ENCODE measurements around the gene CNTD1.
"Not testable (repeated sequence)": the region's sequence is repeated elsewhere in the genome, so short reads cannot be mapped to it uniquely, and the experiment has no call there.

CNTD1 gene

DNA sequence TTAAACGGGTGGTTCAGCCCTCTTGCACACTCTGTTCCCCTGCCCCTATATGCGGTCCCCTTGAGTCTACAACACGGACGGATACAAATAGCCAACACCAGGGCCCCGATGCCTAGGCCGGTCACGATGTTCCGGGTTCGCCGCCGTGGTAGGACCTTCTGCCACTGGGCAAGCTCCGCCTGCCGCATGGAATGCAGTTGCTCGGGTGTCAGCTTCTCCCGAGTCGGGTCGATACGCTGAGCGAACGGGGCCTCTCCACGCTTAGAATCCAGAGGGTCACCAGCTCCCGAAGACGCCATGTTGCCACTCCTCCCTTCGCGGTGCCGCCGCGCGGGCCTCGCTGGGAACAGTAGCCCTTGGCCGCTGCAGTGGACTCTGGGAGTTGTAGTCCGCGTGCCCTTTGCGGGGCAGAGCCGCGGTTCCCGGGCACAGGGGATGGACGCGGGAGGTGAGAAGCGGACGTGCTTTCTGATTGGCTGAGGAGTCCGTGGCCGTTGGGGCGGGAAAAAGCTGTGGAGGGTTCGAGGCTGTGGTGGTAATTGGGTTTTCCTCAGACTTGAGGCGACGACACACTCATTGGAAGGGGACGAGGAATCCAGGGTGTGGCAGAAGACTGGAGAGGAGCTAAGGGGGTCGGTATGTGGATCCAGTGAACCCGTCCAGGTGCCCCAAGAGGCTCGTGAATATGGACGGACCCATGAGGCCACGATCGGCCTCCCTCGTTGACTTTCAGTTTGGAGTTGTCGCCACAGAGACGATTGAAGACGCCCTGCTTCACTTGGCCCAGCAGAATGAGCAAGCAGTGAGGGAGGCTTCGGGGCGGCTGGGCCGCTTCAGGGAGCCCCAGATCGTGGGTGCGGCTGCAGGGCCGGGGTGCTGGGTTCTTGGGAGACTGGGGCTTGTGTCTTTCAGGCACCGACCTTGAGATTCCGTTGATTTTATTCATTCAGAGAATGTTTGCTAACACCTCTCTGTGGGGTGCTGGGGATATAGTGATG is at the start of gene CNTD1, which contains the start of gene COA3:
Gene CNTD1 (plus strand): TSS at position 479 of the 998 bp plus-strand sequence. CDS start 207 bp downstream, at position 686.
Gene COA3 (minus strand): TSS at position 322 of the 998 bp plus-strand sequence. CDS start 23 bp downstream, at position 299.
- DNase-seq (ENCODE audit: low spot score): peak; percentile 80

GRCh38 chr17:42748908-42749798 is 49.5 kb upstream of the CNTD1 start:
- DNase-seq (ENCODE audit: low spot score): no peak

DNA sequence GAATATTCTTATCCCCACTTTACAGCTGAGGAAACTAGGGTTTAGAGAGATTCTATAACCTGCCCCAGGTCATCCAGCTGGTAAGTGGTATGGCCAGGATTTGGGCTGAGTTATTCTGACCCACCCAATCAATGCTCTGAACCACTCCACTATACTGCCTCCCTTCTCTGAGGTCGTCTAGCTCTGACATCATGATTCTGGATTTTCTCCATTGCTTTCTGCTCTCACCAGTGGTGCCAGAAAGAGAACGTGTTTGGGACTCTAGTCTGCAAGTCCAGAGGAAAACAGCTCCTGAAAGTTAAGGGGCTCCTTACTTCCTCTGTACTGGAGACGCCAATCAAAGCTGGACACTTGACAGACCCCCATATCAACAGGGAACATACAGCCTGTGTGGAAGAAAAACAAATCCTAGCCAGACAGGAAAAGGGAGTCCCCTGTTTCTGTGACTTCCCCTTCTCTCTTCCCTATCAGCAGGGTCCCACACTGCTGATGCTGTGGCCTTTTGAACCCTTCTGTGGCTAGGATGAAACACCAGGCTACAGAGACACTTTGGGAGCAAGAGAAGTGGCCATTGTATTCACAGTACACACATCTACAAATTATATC is 47.8 kb upstream of the CNTD1 start:
- no peak for DNase-seq (ENCODE audit: low spot score)

DNA sequence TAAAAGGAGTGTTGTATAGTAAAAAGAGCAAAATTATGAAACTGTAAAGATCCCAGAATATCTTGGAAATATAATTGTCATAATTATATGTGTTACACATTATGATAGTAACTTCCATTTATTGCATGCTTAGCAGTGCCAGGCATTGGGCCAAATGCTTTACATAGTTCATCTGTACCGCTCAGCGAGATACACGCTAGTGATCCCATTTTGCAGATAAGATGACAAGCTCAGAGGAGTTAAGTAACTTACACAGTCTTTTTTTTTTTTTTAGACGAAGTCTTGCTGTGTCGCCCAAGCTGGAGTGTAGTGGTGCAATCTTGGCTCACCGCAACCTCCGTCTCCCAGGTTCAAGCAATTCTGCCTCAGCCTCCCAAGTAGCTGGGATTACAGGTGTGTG is 47.0 kb upstream of the CNTD1 start:
- no peak for DNase-seq (ENCODE audit: low spot score)

DNA sequence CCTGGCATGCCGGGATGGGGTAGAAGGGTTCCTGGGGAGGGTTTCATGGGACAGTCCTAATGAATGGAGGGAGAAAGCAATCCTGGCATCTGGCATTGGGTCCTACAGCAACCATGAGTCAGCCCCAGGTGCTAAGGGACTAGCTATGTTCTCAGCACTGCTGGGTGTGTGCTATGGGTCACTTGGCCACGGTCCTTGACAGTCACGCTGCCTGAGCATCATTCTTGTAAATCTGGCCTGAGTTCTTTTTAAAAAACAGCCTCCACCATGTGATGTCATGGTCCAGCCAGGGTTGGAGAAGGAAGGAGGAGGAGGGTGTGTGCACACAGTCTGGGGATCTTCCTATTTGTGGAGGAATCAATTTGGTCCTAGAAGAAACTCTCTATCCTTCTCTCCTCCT is 43.9 kb upstream of the CNTD1 start:
- no peak for DNase-seq (ENCODE audit: low spot score)

DNA sequence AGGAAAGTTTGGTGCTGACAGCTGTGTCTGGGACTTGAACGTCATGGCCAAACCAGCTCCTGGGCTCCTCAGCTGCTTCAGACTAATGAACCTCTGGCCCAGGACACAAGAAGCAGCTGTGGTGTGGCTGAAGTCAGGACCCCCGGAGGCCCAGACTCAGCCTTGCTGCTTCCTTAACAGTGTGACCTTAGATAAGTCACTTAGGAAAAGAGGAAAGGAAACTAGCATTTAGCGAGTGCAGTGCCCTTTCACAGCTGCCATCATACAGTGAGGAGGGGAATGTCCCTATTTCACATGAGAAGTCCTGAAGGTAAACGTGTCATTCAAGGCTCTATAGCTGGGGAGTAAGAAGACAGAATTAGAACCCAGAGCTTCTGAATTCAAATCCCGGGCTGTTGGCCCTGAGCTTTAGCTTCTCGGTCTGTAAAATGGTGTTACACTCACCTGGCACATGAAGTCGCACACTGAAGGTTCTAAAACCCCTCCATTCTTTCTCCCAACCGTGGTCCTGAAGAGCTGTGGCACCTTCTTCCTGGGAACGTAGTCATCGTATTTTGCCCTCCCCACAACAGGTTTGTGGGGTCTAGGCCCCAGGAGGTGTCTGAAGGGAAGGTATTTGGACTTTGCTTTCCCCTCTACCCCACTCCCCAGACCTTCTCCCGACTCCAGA is 38.5 kb upstream of the CNTD1 start:
- DNase-seq (ENCODE audit: low spot score): no peak

- DNase-seq (ENCODE audit: low spot score): no peak
These were observed 37.7 kb upstream of the CNTD1 start, which contains the start of gene RAMP2 for GRCh38 chr17:42760652-42761581. RAMP2 (plus strand) TSS chr17:42761227; CDS start chr17:42761262, 35 bp downstream.

- no peak for DNase-seq (ENCODE audit: low spot score)
These were observed 37.0 kb upstream of the CNTD1 start for GRCh38 chr17:42761638-42762037.

DNA sequence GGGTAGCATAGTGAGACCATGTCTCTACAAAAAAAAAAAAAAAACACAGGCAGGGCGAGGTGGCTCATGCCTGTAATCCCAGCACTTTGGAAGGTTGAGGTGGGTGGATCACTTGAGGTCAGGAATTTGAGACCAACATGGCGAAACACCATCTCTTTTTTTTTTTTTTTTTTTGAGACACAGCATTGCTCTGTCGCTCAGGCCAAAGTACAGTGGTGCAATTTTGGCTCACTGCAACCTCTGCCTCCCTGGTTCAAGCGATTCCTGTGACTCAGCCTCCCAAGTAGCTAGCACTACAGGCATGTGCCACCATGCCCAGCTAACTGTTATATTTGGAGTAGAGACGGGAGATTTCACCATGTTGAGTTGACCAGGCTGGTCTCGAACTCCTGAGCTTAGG is 32.5 kb upstream of the CNTD1 start:
- DNase-seq (ENCODE audit: low spot score): no peak

- DNase-seq (ENCODE audit: low spot score): no peak
These were observed 31.1 kb upstream of the CNTD1 start for GRCh38 chr17:42767512-42767911.

GRCh38 chr17:42768006-42768405 is 30.7 kb upstream of the CNTD1 start:
- DNase-seq (ENCODE audit: low spot score): not testable (repeated sequence)

GRCh38 chr17:42769964-42770363 is 28.7 kb upstream of the CNTD1 start:
- DNase-seq (ENCODE audit: low spot score): not testable (repeated sequence)

DNA sequence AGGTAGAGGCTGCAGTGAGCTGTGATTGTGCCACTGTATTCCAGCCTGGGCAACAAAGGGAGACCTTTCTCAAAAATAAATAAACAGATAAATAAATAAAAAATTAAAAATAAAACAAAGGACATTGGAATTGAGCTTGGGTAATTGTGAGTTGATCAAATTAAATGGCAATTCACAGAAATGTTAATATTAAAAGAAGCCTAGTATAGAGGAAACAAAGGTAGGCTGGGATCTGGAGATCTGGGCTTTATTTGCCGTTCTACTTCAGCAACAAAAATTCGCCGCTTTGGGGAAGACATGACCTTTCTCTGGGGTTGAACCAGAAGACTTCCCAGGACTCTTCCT is 25.7 kb upstream of the CNTD1 start:
- no peak for DNase-seq (ENCODE audit: low spot score)

DNA sequence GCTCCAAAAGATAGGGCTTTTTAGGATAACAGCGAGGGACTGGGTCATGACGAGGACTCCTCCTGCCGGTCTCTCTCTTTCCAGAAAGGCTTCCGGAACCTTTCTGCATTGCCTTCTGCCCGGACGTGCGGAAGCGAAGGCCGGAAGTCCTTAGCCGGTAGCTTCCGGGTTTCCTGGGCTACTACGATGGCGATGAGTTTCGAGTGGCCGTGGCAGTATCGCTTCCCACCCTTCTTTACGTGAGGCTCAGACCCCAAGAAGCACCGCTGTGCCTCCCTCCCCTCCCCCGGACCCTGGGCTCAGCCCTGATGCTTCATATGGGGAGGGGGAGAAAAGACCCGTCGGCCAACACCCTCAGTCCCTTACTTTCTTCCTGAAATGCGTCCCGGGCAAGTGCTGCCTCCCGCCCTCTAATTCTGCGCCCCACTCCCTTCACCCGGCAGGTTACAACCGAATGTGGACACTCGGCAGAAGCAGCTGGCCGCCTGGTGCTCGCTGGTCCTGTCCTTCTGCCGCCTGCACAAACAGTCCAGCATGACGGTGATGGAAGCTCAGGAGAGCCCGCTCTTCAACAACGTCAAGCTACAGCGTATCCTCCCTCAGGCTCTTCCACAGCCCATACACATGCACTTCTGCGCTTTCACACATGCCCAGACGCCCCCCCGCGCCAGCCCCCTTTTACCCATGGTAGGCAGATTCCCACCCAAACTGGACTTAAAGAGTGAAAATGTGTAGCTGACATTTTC is 25.2 kb upstream of the CNTD1 start, which contains the start of gene VPS25:
Gene VPS25 (plus strand): TSS at position 160 of the 746 bp plus-strand sequence. CDS start 27 bp downstream, at position 187.
- DNase-seq (ENCODE audit: low spot score): peak; percentile 84

- no peak for DNase-seq (ENCODE audit: low spot score)
These were observed 24.5 kb upstream of the CNTD1 start for GRCh38 chr17:42774066-42774745.

- no peak for DNase-seq (ENCODE audit: low spot score)
These were observed 23.0 kb upstream of the CNTD1 start for GRCh38 chr17:42775534-42776098.

GRCh38 chr17:42778570-42778969 is 20.1 kb upstream of the CNTD1 start:
- DNase-seq (ENCODE audit: low spot score): no peak

DNA sequence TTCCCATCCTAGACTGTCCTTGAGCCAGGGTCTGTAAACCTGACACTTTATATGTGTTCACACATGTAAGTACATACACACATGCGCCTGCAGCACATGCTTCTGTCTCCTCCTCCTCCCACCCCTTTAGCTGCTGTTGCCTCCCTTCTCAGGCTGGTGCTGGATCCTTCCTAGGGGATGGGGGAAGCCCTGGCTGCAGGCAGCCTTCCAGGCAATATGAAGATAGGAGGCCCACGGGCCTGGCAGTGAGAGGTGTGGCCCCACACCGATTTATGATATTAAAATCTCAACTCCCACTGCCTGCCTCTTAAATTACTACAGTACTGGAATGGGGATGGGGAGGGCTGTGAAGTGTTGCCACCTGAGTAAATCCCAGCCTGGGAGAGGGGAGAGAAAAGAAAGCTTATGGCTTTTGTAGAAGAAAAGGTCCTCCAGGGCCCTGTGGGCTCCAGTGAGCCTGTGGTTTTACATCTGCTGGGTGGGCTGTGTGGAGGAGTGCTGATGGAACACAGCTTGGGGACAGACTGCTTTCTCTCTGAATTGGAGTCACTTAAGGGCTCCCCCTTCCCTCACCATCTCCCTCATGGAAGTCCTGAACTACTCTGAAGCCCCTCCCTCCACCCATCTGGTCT is 19.2 kb upstream of the CNTD1 start:
- DNase-seq (ENCODE audit: low spot score): no peak
